HG02938 (cell line): ENCODE results near the gene CDCA5.
"Not testable (repeated sequence)": the region's sequence is repeated elsewhere in the genome, so short reads cannot be mapped to it uniquely, and the experiment has no call there.

ENCODE experiments used
- ATAC-seq: cut with Tn5 transposase; IDR thresholded peaks from one replicate; pipeline ENCODE4 v1.9.1; 2021; ENCODE audit warnings: mild to moderate bottlenecking, moderate library complexity; ENCODE audit not compliant: unreplicated experiment

The CDCA5 gene

GRCh38 chr11:65119670-65119995 is 35.8 kb upstream of the CDCA5 start:
- ATAC-seq, result no peak

DNA sequence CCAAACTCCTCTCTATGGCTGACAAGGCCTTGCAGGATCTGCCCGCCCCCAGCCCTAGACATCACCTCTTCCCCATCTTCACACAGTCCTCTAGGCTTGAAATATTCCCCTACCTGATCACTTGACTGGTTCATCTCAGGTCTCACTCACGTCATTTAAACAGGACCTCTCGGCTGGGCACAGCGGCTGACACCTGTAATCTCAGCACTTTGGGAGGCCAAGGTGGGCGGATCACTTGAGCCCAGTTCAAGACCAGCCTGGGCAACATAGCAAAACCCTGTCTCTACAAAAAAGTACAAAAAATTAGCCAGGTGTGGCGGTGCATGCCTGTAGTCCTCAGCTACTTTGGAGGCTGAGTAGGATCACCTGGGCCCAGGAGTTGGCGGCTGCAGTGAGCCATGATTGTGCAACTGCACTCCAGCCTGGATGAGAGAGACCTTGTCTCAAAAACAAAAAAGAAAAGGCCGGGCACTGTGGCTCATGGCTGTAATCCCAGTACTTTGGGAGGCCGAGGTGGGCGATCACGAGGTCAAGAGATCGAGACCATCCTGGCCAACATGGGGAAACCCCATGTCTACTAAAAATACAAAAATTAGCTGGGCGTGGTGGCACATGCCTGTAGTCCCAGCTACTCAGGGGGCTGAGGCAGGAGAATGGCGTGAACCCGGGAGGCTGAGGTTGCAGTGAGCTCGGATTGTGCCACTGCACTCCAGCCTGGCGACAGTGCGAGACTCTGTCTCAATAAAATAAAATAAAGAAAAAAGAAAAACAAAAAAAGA is 35.2 kb upstream of the CDCA5 start:
- ATAC-seq, result not testable (repeated sequence)

GRCh38 chr11:65118097-65118837 is 34.4 kb upstream of the CDCA5 start:
- no peak for ATAC-seq

DNA sequence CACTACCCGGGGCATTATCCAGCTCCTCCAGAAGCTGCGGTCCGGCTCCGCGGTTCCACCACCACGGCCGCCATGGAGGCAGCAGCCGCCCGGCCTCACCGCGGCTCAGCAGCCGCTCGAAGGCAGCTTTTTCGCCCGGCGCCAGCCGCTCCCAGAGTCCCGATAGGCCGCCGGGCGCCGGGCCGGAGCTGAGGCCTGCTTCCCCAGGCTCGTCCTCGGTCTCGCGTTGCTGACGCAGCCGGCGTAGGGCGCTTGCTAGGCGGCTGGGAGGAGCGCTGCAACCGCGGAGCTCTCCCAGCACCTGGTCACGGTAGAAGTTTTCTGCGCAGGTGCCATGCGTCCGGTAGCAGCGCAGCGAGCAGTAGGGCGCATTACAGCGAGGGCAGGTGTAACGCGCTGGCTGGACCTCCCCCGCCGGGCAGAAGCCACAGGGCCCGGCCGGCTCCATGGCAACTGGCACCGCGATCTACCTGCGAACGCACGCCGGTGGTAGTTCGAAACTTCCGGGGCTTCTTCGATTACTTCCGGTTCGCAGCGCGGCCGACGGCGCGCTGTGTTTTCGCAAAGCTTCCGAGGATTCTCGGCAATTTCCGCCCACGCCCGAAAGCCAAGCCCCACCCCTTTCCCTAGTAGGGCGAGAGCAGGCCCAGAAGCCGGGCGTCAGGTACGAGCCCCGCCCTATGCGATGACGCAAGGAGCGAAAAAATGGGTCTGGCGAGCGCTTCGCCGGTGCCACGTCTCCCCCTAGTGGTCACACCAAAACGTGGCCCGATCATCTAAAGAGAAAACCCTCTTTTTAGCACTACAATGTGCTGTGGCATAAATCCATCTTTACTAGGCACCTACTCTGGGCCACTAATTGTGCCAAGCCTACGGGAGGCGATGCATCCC is 33.6 kb upstream of the CDCA5 start, which contains the start of gene ZNHIT2:
Gene ZNHIT2, minus strand, starts transcription at position 496 of the 891 bp plus-strand sequence. Its CDS starts 48 bp downstream, at position 448.
- peak; percentile 53 for ATAC-seq

GRCh38 chr11:65116370-65117205 is 32.7 kb upstream of the CDCA5 start:
- ATAC-seq, result no peak

DNA sequence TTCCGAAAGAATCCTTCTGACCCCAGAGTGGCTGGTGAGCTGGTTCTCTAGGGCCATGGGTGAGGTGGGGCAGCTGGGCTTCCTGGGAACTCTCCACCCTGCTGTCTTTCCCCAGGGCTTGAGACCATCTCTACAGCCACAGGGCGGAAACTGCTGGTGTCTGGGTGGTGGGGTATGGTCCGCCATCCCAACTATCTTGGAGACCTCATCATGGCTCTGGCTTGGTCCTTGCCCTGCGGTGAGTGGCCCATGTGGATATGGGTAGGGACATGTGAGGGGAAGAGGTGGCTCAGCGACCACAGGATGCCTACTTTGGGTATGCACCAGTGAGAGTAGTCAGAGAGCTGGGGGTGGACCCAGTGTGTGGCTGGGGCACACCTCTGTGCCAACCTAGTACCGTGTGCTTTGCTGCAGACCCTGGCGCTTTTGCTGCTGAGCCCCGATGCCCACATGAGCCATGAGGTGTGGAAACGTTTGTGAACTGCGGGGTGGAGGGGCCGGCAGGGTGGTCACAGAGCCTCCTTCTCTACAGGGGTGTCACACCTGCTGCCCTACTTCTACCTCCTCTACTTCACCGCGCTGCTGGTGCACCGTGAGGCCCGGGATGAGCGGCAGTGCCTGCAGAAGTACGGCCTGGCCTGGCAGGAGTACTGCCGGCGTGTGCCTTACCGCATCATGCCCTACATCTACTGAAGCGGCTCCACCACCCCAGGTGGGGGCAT is 31.7 kb upstream of the CDCA5 start:
- ATAC-seq, result no peak

- ATAC-seq, result no peak
Observed at GRCh38 chr11:65114538-65115171, 30.8 kb upstream of the CDCA5 start.

DNA sequence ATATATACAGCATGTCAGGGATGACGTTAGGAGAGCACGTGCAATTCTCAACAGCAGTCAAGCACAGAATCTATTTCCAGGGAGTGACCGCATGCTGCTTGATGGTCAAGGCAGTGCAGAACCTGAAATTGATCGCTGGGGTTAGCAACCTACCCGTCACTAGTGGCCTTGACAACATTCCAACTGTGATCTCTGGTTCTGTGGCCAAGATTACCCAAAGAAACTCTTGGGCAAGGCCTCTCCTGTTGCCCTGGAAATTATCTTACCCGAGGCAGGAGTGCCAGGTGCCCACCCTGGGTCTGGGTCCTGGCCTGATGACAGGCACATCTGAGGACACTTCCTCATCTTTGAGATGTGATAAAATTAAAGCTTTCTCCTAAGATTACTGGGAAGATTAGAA is 30.0 kb upstream of the CDCA5 start:
- ATAC-seq, result no peak

GRCh38 chr11:65113361-65113756 is 29.5 kb upstream of the CDCA5 start:
- no peak for ATAC-seq

GRCh38 chr11:65112546-65113360 is 28.9 kb upstream of the CDCA5 start:
- ATAC-seq, result no peak

- no peak for ATAC-seq
Observed at GRCh38 chr11:65111744-65112545, 28.1 kb upstream of the CDCA5 start, which contains the start of gene TM7SF2. Gene TM7SF2 (plus strand): TSS chr11:65111872. CDS start chr11:65112016, 144 bp downstream.

GRCh38 chr11:65111159-65111743 is 27.4 kb upstream of the CDCA5 start:
- no peak for ATAC-seq

DNA sequence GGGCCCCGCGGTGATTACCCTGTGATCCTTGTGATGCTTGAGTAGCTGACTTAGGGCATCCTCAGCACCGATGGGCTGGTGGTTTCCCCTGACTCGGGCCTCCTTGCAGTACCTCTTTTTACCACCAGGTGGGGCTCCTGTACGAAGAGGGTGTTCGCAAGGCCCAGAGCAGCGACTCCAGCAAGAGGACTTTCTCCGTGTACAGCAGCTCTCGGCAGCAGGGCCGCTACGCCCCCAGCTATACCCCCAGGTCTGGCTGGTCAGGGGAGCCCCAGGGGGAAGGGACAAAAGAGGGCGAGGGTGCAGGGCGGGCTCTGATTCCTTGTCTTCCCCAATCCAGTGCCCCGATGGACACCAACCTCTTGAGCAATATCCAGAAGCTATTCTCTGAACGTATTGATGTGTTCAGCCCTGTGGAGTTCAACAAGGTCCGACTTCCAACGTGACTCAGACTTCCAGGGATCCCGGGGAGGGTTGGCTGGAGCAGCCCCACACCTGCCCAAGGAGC is 26.6 kb upstream of the CDCA5 start:
- no peak for ATAC-seq

GRCh38 chr11:65109231-65110198 is 25.7 kb upstream of the CDCA5 start:
- ATAC-seq, result no peak

GRCh38 chr11:65108469-65109123 is 24.8 kb upstream of the CDCA5 start:
- ATAC-seq, result no peak
